Endodermal cell (in vitro differentiated cells): ENCODE measurements around the gene HBA2. TPM values are rescaled to one million over a fixed set of nuclear protein-coding genes. Genes with fewer than 3 reads are reported as not detected.
"Not testable (repeated sequence)": the region's sequence is repeated elsewhere in the genome, so short reads cannot be mapped to it uniquely, and the experiment has no call there.

Source experiments
- DNase-seq: peaks from one replicate; pipeline ENCODE4 v3.0.0-alpha.2; 2017
- H3K27ac ChIP-seq: 2 replicates; pipeline ENCODE4 v1.5.1; 2013; ENCODE audit warnings: mild to moderate bottlenecking, low read depth, low read length, moderate library complexity
- H3K27me3 ChIP-seq: 2 replicates; pipeline ENCODE4 v1.6.1; 2013; ENCODE audit warnings: mild to moderate bottlenecking, low read length, moderate library complexity; ENCODE audit not compliant: insufficient read depth, control insufficient read depth, poor library complexity, severe bottlenecking
- H3K36me3 ChIP-seq: 2 replicates; pipeline ENCODE4 v1.7.0; 2013; ENCODE audit warnings: mild to moderate bottlenecking, low read length, moderate library complexity; ENCODE audit not compliant: control insufficient read depth, insufficient read depth
- H3K4me1 ChIP-seq: one replicate; pipeline ENCODE4 v1.7.0; 2013; ENCODE audit warnings: low read length; ENCODE audit not compliant: control insufficient read depth, insufficient read depth
- H3K4me3 ChIP-seq: 2 replicates; pipeline ENCODE4 v1.5.1; 2013; ENCODE audit warnings: mild to moderate bottlenecking, low read length, moderate library complexity
- H3K9ac ChIP-seq: 2 replicates; pipeline ENCODE4 v1.6.1; 2013; ENCODE audit warnings: mild to moderate bottlenecking, low read length, moderate library complexity; ENCODE audit not compliant: poor library complexity, severe bottlenecking; ENCODE audit errors: extremely low read depth
- H3K9me3 ChIP-seq: 2 replicates; pipeline ENCODE4 v1.6.1; 2013; ENCODE audit warnings: mild to moderate bottlenecking, low read length, moderate library complexity; ENCODE audit not compliant: control insufficient read depth
- H3K27ac Mint-ChIP-seq: 2 replicates; pipeline ENCODE4 v1.8.0; 2020; ENCODE audit warnings: mixed read lengths
- H3K27me3 Mint-ChIP-seq: 2 replicates; pipeline ENCODE4 v1.8.0; 2021; ENCODE audit warnings: mild to moderate bottlenecking, mixed read lengths; ENCODE audit not compliant: insufficient read depth
- H3K36me3 Mint-ChIP-seq: 2 replicates; pipeline ENCODE4 v1.8.0; 2020; ENCODE audit warnings: low read depth, mixed read lengths
- H3K4me1 Mint-ChIP-seq: 2 replicates; pipeline ENCODE4 v1.8.0; 2020; ENCODE audit warnings: mixed read lengths
- H3K4me3 Mint-ChIP-seq: 2 replicates; pipeline ENCODE4 v1.8.0; 2020; ENCODE audit warnings: mild to moderate bottlenecking, moderate library complexity, mixed read lengths
- H3K9me3 Mint-ChIP-seq: 2 replicates; pipeline ENCODE4 v1.8.0; 2020; ENCODE audit warnings: mild to moderate bottlenecking, mixed read lengths
- WGBS, 2 experiments: methylation state at CpG; one replicate each; pipeline versions ENCODE4 v1.1.5 to v1.1.7; 2013; ENCODE audit warnings: missing lambda C conversion rate in 2 of 2, mixed read lengths in 1 of 2; ENCODE audit not compliant: insufficient coverage in 1 of 2, insufficient read length in 1 of 2; 5-methylcytosine and 5-hydroxymethylcytosine counted together
- total RNA-seq, 2 donors: library from RNA; stranded (reverse); fragmentation: NEBNext Ultra II Directional in 1 of 2; extraction: Animal tissue kit (Norgen Biotek cat#: 25700) in 1 of 2; gene quantifications; 2 replicates in 1 of 2; 3 replicates in 1 of 2; pipeline ENCODE4 v1.2.1, GENCODE V29; 2021
- TF ChIP-seq, protein P1 (sequence below): fragments of 200-600 bp; sonication (generic); conservative IDR thresholded peaks from 2 replicates; pipeline ENCODE4 v1.5.0; 2021; ENCODE audit warnings: antibody characterized with exemption, mild to moderate bottlenecking

The HBA2 gene
- total RNA-seq, 2 donors from 2014 or later: 1.2 TPM; not detected in 1

DNA sequence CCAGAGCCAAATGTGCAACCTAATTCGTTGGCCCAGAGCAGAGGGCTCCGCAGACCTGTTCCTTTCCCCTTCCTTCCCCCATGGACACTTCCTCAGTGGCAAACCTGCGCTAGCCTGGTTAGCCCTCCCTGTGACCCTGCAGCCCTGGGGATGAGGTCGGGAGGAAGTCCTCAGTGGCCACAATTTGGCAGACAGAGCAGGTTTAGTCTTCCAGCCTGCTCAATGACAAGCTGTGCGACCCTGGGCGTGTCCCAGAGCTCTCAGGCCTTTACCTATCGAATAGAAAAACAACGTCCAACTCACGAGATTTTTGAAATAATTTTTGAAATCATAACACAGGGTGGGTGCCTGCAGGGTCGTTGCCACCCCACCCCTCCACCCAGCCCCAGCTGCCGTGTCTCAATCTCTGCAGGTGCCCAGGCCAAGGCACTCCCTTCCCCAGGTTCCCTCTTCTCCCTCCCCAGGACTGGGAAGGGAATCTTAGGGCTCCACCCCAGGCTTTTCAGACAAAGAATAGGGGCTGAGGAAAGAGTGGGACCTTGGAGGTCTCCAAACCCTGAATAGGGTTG, 5.5 kb upstream of the HBA2 start:
- TF ChIP-seq, protein P1, sequence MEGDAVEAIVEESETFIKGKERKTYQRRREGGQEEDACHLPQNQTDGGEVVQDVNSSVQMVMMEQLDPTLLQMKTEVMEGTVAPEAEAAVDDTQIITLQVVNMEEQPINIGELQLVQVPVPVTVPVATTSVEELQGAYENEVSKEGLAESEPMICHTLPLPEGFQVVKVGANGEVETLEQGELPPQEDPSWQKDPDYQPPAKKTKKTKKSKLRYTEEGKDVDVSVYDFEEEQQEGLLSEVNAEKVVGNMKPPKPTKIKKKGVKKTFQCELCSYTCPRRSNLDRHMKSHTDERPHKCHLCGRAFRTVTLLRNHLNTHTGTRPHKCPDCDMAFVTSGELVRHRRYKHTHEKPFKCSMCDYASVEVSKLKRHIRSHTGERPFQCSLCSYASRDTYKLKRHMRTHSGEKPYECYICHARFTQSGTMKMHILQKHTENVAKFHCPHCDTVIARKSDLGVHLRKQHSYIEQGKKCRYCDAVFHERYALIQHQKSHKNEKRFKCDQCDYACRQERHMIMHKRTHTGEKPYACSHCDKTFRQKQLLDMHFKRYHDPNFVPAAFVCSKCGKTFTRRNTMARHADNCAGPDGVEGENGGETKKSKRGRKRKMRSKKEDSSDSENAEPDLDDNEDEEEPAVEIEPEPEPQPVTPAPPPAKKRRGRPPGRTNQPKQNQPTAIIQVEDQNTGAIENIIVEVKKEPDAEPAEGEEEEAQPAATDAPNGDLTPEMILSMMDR: no peak
- H3K4me1 Mint-ChIP-seq: peaks cover 5% of the 10 kb centered on the region
- Histone ChIP-seq H3K27ac (no peak overlapping the region), H3K4me1 (no peaks in the 10 kb centered on the region), H3K36me3 (no peaks in the 10 kb centered on the region), H3K9me3 (no peaks in the 10 kb centered on the region), H3K4me3 (no peak overlapping the region), H3K9ac (no peak overlapping the region), H3K27me3 (peaks cover 84% of the 10 kb centered on the region)
- no peak overlapping the region for H3K27ac Mint-ChIP-seq
- no peaks in the 10 kb centered on the region for H3K36me3 Mint-ChIP-seq
- no peak for DNase-seq
- WGBS, 2 experiments: 38 to 39% methylated on average over 8 to 11 of the region's 11 CpGs
- no peaks in the 10 kb centered on the region for H3K9me3 Mint-ChIP-seq
- peaks cover 74% of the 10 kb centered on the region for H3K27me3 Mint-ChIP-seq
- no peak overlapping the region for H3K4me3 Mint-ChIP-seq

DNA sequence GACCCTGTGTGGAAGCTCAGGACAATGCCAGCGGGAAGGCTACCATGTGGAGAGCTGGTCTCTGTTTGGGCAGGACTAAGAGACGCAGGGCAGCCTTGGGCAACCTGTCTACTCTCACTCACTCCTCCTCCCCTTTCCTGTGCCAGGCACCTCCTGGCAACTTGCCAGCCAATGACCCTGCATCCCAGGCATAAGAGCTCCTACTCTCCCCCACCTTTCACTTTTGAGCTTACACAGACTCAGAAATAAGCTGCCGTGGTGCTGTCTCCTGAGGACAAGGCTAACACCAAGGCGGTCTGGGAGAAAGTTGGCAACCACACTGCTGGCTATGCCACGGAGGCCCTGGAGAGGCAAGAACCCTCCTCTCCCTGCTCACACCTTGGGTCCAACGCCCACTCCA, 4.3 kb upstream of the HBA2 start:
- no peak overlapping the region for H3K27ac Mint-ChIP-seq
- no peaks in the 10 kb centered on the region for H3K4me1 ChIP-seq
- H3K27me3 Mint-ChIP-seq: peaks cover 73% of the 10 kb centered on the region
- H3K9me3 ChIP-seq: no peaks in the 10 kb centered on the region
- H3K36me3 Mint-ChIP-seq: no peaks in the 10 kb centered on the region
- no peak overlapping the region for H3K4me3 ChIP-seq
- H3K9ac ChIP-seq: no peak overlapping the region
- H3K27me3 ChIP-seq: peaks cover 80% of the 10 kb centered on the region
- H3K4me3 Mint-ChIP-seq: no peak overlapping the region
- WGBS, 2 experiments: 83 to 87% methylated on average over 3 to 6 of the region's 6 CpGs
- TF ChIP-seq, protein P1: no peak
- no peak for DNase-seq
- H3K4me1 Mint-ChIP-seq: peaks cover 5% of the 10 kb centered on the region
- H3K27ac ChIP-seq: no peak overlapping the region
- H3K36me3 ChIP-seq: no peaks in the 10 kb centered on the region
- no peaks in the 10 kb centered on the region for H3K9me3 Mint-ChIP-seq

DNA sequence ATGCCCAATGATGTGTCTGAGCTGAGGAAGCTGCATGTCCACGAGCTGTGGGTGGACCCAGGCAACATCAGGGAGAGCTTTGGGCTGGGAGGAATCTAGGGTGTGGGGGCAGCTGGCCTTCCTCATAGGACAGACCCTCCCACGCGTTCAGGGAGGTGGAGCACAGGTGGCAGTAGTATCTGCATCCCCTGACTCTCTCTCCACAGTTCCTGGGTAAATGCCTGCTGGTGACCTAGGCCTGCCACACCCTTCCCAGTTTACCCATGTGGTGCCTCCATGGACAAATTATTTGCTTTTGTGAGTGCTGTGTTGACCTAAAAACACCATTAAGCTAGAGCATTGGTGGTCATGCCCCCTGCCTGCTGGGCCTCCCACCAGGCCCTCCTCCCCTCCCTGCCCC, 3.7 kb upstream of the HBA2 start:
- Histone ChIP-seq H3K27me3 (peaks cover 82% of the 10 kb centered on the region), H3K36me3 (no peaks in the 10 kb centered on the region), H3K27ac (no peak overlapping the region), H3K4me1 (no peaks in the 10 kb centered on the region), H3K9me3 (no peaks in the 10 kb centered on the region), H3K4me3 (no peak overlapping the region), H3K9ac (no peak overlapping the region)
- Mint-ChIP-seq H3K27ac (no peak overlapping the region), H3K27me3 (peaks cover 78% of the 10 kb centered on the region), H3K4me1 (peaks cover 5% of the 10 kb centered on the region), H3K36me3 (no peaks in the 10 kb centered on the region), H3K9me3 (no peaks in the 10 kb centered on the region), H3K4me3 (no peak overlapping the region)
- DNase-seq: no peak
- TF ChIP-seq, protein P1: no peak
- WGBS, 2 experiments: 59 to 75% methylated on average over 1 to 3 of the region's 3 CpGs

DNA sequence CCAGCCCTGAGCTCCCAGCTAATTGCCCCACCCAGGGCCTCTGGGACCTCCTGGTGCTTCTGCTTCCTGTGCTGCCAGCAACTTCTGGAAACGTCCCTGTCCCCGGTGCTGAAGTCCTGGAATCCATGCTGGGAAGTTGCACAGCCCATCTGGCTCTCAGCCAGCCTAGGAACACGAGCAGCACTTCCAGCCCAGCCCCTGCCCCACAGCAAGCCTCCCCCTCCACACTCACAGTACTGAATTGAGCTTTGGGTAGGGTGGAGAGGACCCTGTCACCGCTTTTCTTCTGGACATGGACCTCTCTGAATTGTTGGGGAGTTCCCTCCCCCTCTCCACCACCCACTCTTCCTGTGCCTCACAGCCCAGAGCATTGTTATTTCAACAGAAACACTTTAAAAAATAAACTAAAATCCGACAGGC, 2.6 kb upstream of the HBA2 start:
- not testable (repeated sequence) for H3K4me1 ChIP-seq, H3K36me3 ChIP-seq, H3K4me3 ChIP-seq, H3K36me3 Mint-ChIP-seq, H3K9me3 Mint-ChIP-seq, H3K27ac Mint-ChIP-seq, H3K9me3 ChIP-seq, H3K27ac ChIP-seq, H3K9ac ChIP-seq, H3K4me3 Mint-ChIP-seq
- peaks cover 85% of the 10 kb centered on the region for H3K27me3 Mint-ChIP-seq
- peak; percentile 84 for DNase-seq
- H3K4me1 Mint-ChIP-seq: peaks cover 12% of the 10 kb centered on the region
- peaks cover 90% of the 10 kb centered on the region for H3K27me3 ChIP-seq
- WGBS, 2 experiments: 2 to 5% methylated on average over 3 to 5 of the region's 5 CpGs
